Skeletal muscle tissue (tissue), 4 donors: ENCODE results near the gene CGNL1. TPM values are rescaled to one million over a fixed set of nuclear protein-coding genes. Genes with fewer than 3 reads are reported as not detected.
A peak's percentile ranks its signal among the peaks of the same experiment; 100 is the strongest.

ENCODE experiments used
- H3K27ac ChIP-seq: one replicate; pipeline ENCODE4 v1.7.0; 2013; ENCODE audit warnings: mild to moderate bottlenecking, low read depth, low read length, inconsistent platforms
- H3K27me3 ChIP-seq, 3 donors: one replicate each; pipeline ENCODE4 v1.7.0; 2013; ENCODE audit warnings: low read length in 3 of 3; ENCODE audit not compliant: control insufficient read depth in 3 of 3, insufficient read depth in 3 of 3
- H3K36me3 ChIP-seq, 3 donors: one replicate each; pipeline ENCODE4 v1.7.0; 2013; ENCODE audit warnings: low read length in 3 of 3; ENCODE audit not compliant: control insufficient read depth in 3 of 3, insufficient read depth in 3 of 3
- H3K4me1 ChIP-seq, 3 donors: one replicate each; pipeline ENCODE4 v1.7.0; 2013; ENCODE audit warnings: low read length in 3 of 3, mild to moderate bottlenecking in 3 of 3; ENCODE audit not compliant: control insufficient read depth in 3 of 3, insufficient read depth in 3 of 3
- H3K4me3 ChIP-seq, 3 donors: one replicate each; pipeline ENCODE4 v1.7.0; 2013; ENCODE audit warnings: low read length in 3 of 3
- H3K9ac ChIP-seq, 3 donors: one replicate each; pipeline ENCODE4 v1.7.0; 2013; ENCODE audit warnings: low read length in 3 of 3, mild to moderate bottlenecking in 3 of 3, moderate library complexity in 2 of 3, low read depth in 1 of 3
- H3K9me3 ChIP-seq, 3 donors: one replicate each; pipeline ENCODE4 v1.7.0; 2013; ENCODE audit warnings: low read length in 3 of 3; ENCODE audit not compliant: control insufficient read depth in 3 of 3
- total RNA-seq: library from RNA; depleted of rRNA; stranded (reverse); fragments of >200 nt; gene quantifications from one replicate; pipeline ENCODE4 v1.2.3, GENCODE V29; 2014
- donor health status: Osteomylitis.

Gene CGNL1
- total RNA-seq, 1 donor from 2014 or later, result 11.5 TPM

GRCh38 chr15:57364282-57365007 lies 11.9 kb upstream of the CGNL1 start:
- H3K27ac ChIP-seq, result no peak overlapping the region
- H3K4me1 ChIP-seq, result no peaks in the 10 kb centered on the region
- H3K9ac ChIP-seq, result no peak overlapping the region
- no peak overlapping the region for H3K4me3 ChIP-seq
- H3K36me3 ChIP-seq, result no peaks in the 10 kb centered on the region
- no peaks in the 10 kb centered on the region for H3K9me3 ChIP-seq
- H3K27me3 ChIP-seq, result no peaks in the 10 kb centered on the region

GRCh38 chr15:57367556-57367955 lies 8.7 kb upstream of the CGNL1 start:
- Histone ChIP-seq H3K27ac (no peak overlapping the region), H3K4me3 (no peak overlapping the region), H3K4me1 (no peaks in the 10 kb centered on the region), H3K27me3 (no peaks in the 10 kb centered on the region), H3K9me3 (no peaks in the 10 kb centered on the region), H3K9ac (no peak overlapping the region), H3K36me3 (no peaks in the 10 kb centered on the region)

- Histone ChIP-seq H3K27ac (no peak overlapping the region), H3K36me3 (no peaks in the 10 kb centered on the region), H3K9me3 (no peaks in the 10 kb centered on the region), H3K4me3 (no peak overlapping the region), H3K27me3 (peaks cover 2 to 9% (median 8%) of the 10 kb centered on the region in 3 donors), H3K9ac (no peak overlapping the region), H3K4me1 (no peaks in the 10 kb centered on the region)
Observed at GRCh38 chr15:57370929-57371328, 5.4 kb upstream of the CGNL1 start.

- H3K27me3 ChIP-seq, result peaks cover 8 to 26% (median 23%) of the 10 kb centered on the region in 3 donors
- H3K9me3 ChIP-seq, result no peaks in the 10 kb centered on the region
- no peaks in the 10 kb centered on the region for H3K36me3 ChIP-seq
- peaks cover 5 to 7% (median 6%) of the 10 kb centered on the region in 3 donors for H3K4me1 ChIP-seq
- no peak overlapping the region for H3K4me3 ChIP-seq
- no peak overlapping the region for H3K9ac ChIP-seq
- H3K27ac ChIP-seq, result no peak overlapping the region
Observed at GRCh38 chr15:57373251-57373881, 2.9 kb upstream of the CGNL1 start.

GRCh38 chr15:57373882-57374276 lies 2.4 kb upstream of the CGNL1 start:
- Histone ChIP-seq H3K9me3 (no peaks in the 10 kb centered on the region), H3K4me1 (peaks cover 5 to 7% (median 6%) of the 10 kb centered on the region in 3 donors), H3K4me3 (no peak overlapping the region), H3K27ac (no peak overlapping the region), H3K9ac (no peak overlapping the region), H3K27me3 (peaks cover 8 to 29% (median 25%) of the 10 kb centered on the region in 3 donors), H3K36me3 (no peaks in the 10 kb centered on the region)

- no peaks in the 10 kb centered on the region for H3K36me3 ChIP-seq
- peaks cover 11 to 29% (median 25%) of the 10 kb centered on the region in 3 donors for H3K27me3 ChIP-seq
- peaks cover 5 to 7% (median 6%) of the 10 kb centered on the region in 3 donors for H3K4me1 ChIP-seq
- H3K9me3 ChIP-seq, result no peaks in the 10 kb centered on the region
- no peak overlapping the region for H3K27ac ChIP-seq
- H3K9ac ChIP-seq, result peak overlapping the region in 2 of 3 donors; percentile 38 to 60
- H3K4me3 ChIP-seq, result peak overlapping the region; percentile 55 to 62 (median 60)
Observed at GRCh38 chr15:57376696-57377477, 582 bp downstream of the CGNL1 start.

- Histone ChIP-seq H3K4me3 (no peak overlapping the region), H3K9ac (no peak overlapping the region), H3K27me3 (peaks cover 11 to 29% (median 25%) of the 10 kb centered on the region in 3 donors), H3K27ac (no peak overlapping the region), H3K4me1 (peaks cover 5 to 7% (median 6%) of the 10 kb centered on the region in 3 donors), H3K36me3 (no peaks in the 10 kb centered on the region), H3K9me3 (no peaks in the 10 kb centered on the region)
Observed at GRCh38 chr15:57377478-57377847, 1.2 kb downstream of the CGNL1 start.

- H3K9me3 ChIP-seq, result no peaks in the 10 kb centered on the region
- H3K9ac ChIP-seq, result no peak overlapping the region
- no peak overlapping the region for H3K27ac ChIP-seq
- peaks cover 5 to 7% (median 6%) of the 10 kb centered on the region in 3 donors for H3K4me1 ChIP-seq
- no peak overlapping the region for H3K4me3 ChIP-seq
- H3K27me3 ChIP-seq, result peaks cover 11 to 29% (median 25%) of the 10 kb centered on the region in 3 donors
- no peaks in the 10 kb centered on the region for H3K36me3 ChIP-seq
Observed at GRCh38 chr15:57379487-57379886, 3.2 kb downstream of the CGNL1 start.

- Histone ChIP-seq H3K9me3 (no peaks in the 10 kb centered on the region), H3K9ac (no peak overlapping the region), H3K27ac (no peak overlapping the region), H3K36me3 (no peaks in the 10 kb centered on the region), H3K27me3 (peaks cover 9 to 21% (median 18%) of the 10 kb centered on the region in 3 donors), H3K4me1 (peaks cover 5 to 7% (median 6%) of the 10 kb centered on the region in 3 donors), H3K4me3 (no peak overlapping the region)
Observed at GRCh38 chr15:57380854-57381253, 4.5 kb downstream of the CGNL1 start.
